Body of pancreas (tissue), 4 donors: ENCODE results near the gene FRMPD3.

Experiments used
- CTCF ChIP-seq, 7 experiments: fragments of 450-650 bp in 4 of 7; fragments of 200-600 bp in 3 of 7; sonication (generic) in 3 of 7; IDR thresholded peaks; one replicate each; pipeline ENCODE4 v1.5.1; 2016 to 2019; ENCODE audit warnings: antibody characterized with exemption in 7 of 7
- POLR2A ChIP-seq, 3 donors: fragments of 450-650 bp; IDR thresholded peaks; one replicate each; pipeline ENCODE4 v1.6.1; 2016; ENCODE audit warnings: antibody characterized with exemption in 3 of 3, mild to moderate bottlenecking in 2 of 3

- TF ChIP-seq CTCF (IDR thresholded peaks at IDR 0.05) = no peak
- TF ChIP-seq POLR2A (IDR thresholded peaks at IDR 0.05) = no peak
These were observed 841 bp upstream of the FRMPD3 start for GRCh38 chrX:107448625-107448997.
